ENCODE results near the gene PYGM. TPM values are rescaled to one million over a fixed set of nuclear protein-coding genes. Genes with fewer than 3 reads are reported as not detected.

PYGM gene
- polyA plus RNA-seq, 3 donors: 2.1 to 3.2 (median 2.4) TPM

GRCh38 chr11:64772303-64773018 is 12.7 kb upstream of the PYGM start:
- DNase-seq (ENCODE audit: extremely low read depth in 1 of 11, low read depth in 9 of 11, low spot score in 4 of 11): no peak

DNA sequence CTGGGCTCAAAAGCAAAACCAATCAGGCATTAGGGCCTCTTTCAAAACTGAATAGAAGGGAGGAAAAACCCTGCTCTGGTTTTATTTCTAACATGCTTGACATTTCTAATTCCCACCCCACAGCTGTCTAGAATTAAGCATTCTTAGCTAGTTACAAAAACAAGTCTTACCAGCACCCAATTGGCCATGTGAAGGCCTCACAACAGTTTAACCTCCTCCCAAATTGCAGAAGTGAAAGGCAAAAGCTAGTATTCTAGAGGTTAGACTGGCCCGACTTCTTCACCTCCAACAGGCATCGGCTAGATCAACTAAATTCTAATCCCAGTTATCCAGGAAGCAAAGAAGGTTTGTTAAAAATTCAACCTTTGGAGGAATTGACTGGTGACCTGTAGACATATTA is 12.1 kb upstream of the PYGM start:
- no peak for DNase-seq (ENCODE audit: extremely low read depth in 1 of 11, low read depth in 9 of 11, low spot score in 4 of 11)

DNA sequence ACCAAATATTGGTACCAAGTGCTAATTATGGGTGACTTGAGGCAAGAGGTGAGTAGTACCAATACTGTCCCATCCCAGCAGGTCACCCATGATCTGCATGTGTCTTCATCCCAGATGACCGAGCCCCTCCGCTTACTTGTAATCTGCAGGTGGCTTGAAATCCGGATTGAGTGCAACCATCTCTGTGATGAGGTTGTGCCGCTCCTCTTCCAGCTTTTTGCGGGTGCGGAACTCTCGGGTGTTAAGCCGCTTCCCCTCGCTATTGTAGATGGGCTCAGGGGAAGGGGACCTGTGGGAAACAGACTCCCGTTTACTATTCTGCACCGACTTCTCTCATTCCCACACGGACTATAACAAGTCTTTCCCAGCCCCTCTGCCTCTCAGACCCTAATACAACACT is 10.3 kb upstream of the PYGM start:
- no peak for DNase-seq (ENCODE audit: extremely low read depth in 1 of 11, low read depth in 9 of 11, low spot score in 4 of 11)

GRCh38 chr11:64769283-64769682 is 9.5 kb upstream of the PYGM start:
- DNase-seq (ENCODE audit: extremely low read depth in 1 of 11, low read depth in 9 of 11, low spot score in 4 of 11): no peak

DNA sequence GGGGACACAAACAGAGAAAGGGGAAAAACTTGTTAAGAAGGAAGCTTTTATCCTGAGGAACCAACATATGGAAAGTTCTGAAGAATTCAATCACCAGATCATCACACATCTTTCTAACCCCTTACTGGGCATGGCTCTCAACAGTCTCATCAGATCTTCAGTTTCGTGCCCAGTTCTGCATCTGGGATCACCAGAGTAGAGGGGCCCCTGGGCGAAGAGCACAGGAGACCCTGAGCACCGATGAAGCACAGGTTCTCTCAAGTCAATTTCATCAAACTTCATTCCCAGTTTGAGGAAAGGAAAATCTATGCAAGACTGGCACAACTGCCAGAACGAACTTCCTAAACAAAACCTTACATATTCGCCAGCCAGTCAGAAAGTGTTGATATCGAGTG is 8.5 kb upstream of the PYGM start:
- DNase-seq (ENCODE audit: extremely low read depth in 1 of 11, low read depth in 9 of 11, low spot score in 4 of 11): no peak

GRCh38 chr11:64767344-64768299 is 7.8 kb upstream of the PYGM start:
- DNase-seq (ENCODE audit: extremely low read depth in 1 of 11, low read depth in 9 of 11, low spot score in 4 of 11): no peak

GRCh38 chr11:64766881-64767280 is 7.1 kb upstream of the PYGM start:
- DNase-seq (ENCODE audit: extremely low read depth in 1 of 11, low read depth in 9 of 11, low spot score in 4 of 11): no peak

- DNase-seq (ENCODE audit: extremely low read depth in 1 of 11, low read depth in 9 of 11, low spot score in 4 of 11): no peak
Measured at GRCh38 chr11:64765851-64766665, 6.3 kb upstream of the PYGM start.

- DNase-seq (ENCODE audit: extremely low read depth in 1 of 11, low read depth in 9 of 11, low spot score in 4 of 11): no peak
Measured at GRCh38 chr11:64765291-64765850, 5.6 kb upstream of the PYGM start.

GRCh38 chr11:64764753-64765152 is 5.0 kb upstream of the PYGM start:
- no peak for DNase-seq (ENCODE audit: extremely low read depth in 1 of 11, low read depth in 9 of 11, low spot score in 4 of 11)

GRCh38 chr11:64764040-64764611 is 4.4 kb upstream of the PYGM start:
- no peak for DNase-seq (ENCODE audit: extremely low read depth in 1 of 11, low read depth in 9 of 11, low spot score in 4 of 11)

DNA sequence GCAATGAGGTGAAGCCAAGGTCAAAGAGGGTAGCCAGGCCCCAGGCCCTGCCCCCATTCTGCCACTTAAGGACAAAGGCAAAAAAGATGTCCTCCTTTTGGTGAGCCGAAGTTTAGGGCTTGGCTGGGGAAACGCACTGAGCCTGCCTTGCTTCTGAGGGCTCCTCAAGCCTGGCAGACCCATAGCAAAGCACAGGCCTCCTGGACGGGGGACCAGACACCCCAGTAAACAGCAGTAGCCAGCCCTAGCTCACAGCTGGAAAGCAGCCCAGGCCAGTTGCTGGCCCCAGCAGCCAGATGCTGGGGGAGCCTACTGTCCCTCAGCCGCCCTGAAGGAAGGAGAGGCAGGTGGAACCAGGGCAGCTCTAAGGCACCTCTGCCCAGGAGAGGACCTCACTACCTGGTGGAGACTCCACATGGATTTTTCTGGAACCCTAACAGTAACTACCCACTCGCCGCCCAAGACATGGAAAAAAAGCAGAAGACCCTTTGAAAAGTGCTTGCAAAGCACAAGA is 3.8 kb upstream of the PYGM start:
- no peak for DNase-seq (ENCODE audit: extremely low read depth in 1 of 11, low read depth in 9 of 11, low spot score in 4 of 11)

DNA sequence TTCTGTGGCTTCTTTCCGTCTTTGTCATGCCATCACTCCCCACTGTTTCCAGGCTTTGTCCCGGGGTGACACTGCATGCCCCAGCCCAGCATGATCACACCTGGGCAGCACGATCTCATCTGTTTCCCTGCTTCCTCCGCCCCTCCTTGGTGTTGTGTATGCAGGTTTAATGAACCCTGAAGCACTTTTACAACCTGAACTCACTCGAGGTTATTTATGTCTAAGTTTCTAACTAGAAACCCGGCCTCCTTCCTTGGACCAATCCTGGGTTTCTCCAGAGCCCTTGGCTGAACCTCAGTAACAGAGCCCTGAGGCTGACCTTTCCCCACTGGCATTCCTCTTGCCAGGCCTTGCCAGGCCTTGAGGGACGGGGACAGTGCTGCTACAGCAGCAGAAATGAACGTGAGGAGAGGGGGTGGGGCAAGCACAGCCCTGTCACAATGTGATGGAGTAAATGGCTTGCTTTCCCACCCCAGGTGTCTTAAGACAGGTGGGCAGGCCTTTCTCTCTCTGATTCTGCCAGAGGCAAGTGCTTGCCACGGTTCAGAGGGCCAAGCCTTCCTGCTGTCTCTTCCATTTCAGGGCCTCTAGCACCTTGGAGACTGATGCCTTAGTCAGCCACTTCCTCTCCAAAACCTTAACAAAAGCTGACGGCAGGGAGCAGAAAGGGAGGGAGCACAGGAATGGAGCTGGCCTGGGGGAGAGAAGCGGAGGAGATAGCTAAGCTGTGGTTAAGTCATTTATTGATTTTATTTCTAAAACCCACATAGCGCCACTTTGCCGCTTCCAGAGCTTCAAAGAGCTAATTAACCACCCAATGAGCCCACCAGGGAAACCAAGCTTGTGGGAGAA is 3.1 kb upstream of the PYGM start:
- DNase-seq (ENCODE audit: extremely low read depth in 1 of 11, low read depth in 9 of 11, low spot score in 4 of 11): peak in 8 of 11 donors; percentile 67 to 91 (median 80)

DNA sequence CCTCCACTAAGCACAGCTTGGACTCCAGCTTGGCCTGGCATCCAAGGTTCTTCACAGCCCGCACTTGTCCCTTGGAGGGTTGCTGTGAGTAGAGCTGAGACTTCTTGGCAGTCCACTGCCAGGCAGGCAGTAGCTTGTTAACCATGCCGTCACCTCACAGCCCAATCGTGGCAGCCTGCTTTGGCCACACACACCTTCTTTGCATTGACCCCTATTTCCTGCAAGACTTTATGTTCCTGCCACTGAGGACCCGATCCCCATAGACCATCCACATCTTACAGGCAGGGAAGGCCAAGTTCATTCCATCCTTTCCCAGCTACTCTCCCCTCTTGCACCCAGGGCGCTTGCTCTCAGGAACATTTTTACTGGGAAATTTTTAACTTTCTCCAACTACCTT is 2.5 kb upstream of the PYGM start:
- DNase-seq (ENCODE audit: extremely low read depth in 1 of 11, low read depth in 9 of 11, low spot score in 4 of 11): no peak

DNA sequence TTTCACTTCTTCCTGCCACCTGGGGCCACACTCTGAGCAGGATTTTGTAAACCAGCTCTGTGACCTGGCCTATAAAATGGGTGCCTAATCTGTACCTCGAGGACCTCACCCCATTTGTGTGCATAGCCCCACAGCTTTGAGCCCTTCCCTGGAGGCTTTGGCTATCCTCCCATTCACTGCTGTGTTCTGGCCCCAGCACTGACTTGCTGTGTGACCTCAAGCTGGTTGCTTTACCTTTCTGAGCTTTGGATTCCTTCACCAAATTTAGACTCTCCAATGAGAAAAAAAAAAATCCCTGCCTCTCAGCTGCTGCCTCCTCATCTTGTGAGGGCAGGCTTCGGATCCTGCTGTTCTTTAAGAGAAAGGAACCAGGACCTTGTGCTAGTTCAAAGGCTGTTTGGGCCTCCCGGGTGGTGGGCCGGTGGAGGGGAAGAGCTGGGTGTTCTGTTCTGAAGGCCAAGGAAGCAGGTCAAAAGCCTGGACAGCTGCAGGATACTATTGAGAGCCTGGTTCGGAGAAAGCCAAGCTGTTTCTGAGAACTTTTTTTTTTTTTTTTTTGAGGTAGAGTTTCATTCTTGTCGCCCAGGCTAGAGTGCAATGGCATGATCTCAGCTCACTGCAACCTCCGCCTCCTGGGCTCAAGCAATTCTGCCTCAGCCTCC is 1.1 kb upstream of the PYGM start:
- no peak for DNase-seq (ENCODE audit: extremely low read depth in 1 of 11, low read depth in 9 of 11, low spot score in 4 of 11)

- no peak for DNase-seq (ENCODE audit: extremely low read depth in 1 of 11, low read depth in 9 of 11, low spot score in 4 of 11)
Measured at GRCh38 chr11:64759131-64759721, 548 bp downstream of the PYGM start.

All from renal cortex interstitium (tissue), 11 donors.